Hypothalamus (tissue), 51 donors: ENCODE measurements around the gene NFAT5.
"Not testable (repeated sequence)": the region's sequence is repeated elsewhere in the genome, so short reads cannot be mapped to it uniquely, and the experiment has no call there.

Experiments used
- DNase-seq, 51 donors: peaks; one replicate each; lab custom pipeline; 2025; lab: John Stamatoyannopoulos, UW

NFAT5 gene

DNA sequence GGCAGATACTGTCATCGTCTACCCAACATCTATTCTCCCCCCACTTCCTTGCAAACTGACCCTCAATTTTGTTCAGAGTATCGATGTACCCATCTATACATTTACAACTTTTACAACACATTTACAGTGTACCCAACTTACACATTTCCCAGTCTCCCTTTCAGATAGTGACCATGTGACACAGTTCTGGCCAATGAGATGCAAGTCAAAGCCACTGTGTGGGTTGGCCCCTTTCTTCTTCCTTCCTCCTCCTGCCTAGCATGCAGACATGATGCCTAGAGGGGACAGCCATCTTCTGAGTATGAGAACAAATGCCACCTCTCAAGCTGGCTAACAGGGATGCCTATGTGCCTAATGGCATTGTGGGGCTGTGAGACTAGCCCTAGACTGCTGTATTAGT, 11.3 kb upstream of the NFAT5 start:
- no peak for DNase-seq

DNA sequence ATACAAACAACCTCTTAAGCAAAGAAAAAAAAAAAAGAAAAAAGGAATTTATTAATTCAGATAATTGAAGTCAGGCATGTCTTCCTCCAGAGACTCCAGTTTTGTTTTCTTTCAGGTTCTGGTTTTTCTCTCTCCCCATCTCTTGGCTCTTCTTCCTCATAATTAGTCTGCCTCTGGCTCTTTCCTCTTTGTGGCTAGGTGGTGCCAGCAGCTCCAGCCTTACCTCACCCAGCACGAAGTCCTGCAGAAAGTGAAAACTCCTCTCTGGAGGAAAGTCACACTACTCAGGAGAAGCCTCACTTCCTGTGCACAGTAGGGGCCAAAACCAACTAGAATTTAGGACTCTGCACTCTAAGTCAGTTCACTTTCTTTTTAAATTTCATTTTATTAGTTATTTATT, 10.3 kb upstream of the NFAT5 start:
- DNase-seq, result no peak

GRCh38 chr16:69555867-69556266, 9.9 kb upstream of the NFAT5 start:
- no peak for DNase-seq

DNA sequence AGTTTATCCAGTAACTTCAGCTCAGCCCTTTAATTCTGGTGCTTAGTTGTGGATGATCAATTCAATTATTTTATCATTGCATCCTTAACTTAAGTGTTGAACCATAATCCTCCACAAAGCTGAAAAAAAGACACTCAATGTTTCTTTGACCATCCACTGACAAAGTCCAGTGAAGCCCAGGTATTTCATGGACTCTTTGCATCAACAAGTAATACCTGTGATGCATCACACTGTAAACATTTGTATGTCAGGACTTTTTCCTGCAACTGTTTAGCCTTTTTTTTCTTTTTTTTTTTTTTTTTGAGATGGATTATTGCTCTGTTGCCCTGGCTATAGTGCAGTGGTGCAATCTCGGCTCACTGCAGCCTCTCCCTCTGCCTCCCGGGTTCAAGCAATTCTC, 6.6 kb upstream of the NFAT5 start:
- DNase-seq, result no peak

DNA sequence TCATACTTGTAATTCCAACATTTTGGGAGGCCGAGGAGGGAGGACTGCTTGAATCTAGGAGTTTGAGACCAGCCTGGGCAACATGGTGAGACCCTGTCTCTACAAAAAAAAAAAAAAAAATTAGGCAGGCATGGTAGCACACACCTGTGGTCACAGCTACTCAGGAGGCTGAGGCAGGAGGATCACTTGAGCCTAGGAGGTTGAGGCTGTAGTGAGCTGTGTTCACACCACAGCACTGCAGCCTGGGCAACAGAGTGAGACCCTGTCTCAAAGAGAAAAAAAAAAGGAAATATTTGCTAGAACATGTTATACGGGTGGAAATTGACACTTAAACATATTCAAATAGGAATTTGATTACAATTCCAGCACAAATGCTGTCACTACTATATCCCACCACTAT, 4.4 kb upstream of the NFAT5 start:
- not testable (repeated sequence) for DNase-seq

DNA sequence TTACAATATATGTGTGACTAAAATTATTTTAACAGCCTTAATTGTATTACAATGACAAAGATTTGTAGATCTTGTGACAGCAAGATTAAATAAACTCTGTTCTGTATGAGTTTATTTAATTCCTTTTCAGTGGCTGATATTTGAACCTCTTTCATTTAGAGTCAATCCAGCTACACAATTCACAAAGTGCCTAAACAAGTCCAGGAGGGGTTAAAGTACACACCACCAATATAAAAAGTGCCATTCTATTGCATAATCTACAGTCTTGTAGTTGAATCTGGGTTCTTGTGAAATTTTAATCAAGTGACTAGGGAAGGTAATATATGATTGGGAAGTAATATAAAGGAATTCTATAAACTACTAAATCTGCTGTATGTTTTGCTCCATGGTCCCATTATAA, 3.9 kb upstream of the NFAT5 start:
- DNase-seq, result no peak

DNA sequence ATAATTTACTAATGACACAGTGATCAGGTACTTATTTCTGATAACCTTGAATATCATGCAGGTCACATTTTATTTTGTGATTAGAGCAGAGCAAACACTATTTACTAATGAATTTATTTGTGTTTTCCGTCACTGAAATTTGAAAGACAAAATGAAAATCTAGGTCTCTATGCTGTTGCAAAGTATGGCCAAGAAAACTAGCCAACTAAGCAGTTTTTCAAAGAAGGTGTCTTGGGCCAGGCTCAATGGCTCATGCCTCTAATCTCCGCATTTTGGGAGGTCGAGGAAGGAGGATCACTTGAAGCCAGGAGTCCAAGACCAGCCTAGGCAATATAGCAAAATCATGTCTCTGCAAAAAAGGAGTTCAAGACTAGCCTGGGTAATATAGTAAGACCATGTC, 3.0 kb upstream of the NFAT5 start:
- DNase-seq, result no peak

GRCh38 chr16:69563605-69564580, 1.9 kb upstream of the NFAT5 start:
- DNase-seq, result peak in 1 of 51 donors; percentile 6

- peak in 2 of 51 donors; percentile 64 to 79 for DNase-seq
Observed at GRCh38 chr16:69564845-69565670, 708 bp upstream of the NFAT5 start.

DNA sequence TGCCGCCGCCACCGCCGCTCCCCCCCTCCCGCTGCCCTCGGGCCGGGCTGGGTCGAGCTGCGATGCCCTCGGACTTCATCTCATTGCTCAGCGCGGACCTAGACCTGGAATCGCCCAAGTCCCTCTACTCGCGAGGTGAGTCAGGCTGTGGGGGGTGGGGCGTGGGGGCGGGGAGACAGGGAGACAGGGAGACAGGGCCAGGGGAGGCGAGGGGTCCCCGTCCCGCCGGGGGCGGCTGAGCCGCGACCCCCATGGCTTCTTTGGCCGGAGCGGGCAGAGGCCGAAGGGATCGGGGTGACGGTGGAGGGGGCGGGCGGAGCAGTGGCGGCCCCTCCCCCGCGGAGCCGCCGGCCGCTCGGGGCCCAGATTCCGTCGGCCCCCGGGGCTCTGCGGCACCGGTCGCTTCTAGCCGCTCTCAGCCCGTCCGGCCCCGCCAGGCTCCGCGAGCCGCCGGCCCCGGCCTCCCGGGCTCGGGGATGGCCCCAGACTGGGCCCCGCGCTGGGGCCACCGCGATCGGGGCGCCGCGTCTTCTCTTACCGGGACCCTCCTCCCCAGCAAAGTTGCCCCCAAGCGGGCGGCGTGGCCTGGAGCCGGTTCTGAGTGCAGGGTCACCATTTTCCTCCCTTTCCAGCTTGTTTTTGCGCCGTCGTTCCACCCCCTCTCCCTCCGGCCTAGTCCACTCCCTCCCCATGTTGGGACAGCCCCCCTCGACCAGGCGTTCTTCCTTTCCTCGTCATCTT, 644 bp downstream of the NFAT5 start:
- DNase-seq, result peak in 44 of 51 donors; percentile 5 to 84 (median 54)

DNA sequence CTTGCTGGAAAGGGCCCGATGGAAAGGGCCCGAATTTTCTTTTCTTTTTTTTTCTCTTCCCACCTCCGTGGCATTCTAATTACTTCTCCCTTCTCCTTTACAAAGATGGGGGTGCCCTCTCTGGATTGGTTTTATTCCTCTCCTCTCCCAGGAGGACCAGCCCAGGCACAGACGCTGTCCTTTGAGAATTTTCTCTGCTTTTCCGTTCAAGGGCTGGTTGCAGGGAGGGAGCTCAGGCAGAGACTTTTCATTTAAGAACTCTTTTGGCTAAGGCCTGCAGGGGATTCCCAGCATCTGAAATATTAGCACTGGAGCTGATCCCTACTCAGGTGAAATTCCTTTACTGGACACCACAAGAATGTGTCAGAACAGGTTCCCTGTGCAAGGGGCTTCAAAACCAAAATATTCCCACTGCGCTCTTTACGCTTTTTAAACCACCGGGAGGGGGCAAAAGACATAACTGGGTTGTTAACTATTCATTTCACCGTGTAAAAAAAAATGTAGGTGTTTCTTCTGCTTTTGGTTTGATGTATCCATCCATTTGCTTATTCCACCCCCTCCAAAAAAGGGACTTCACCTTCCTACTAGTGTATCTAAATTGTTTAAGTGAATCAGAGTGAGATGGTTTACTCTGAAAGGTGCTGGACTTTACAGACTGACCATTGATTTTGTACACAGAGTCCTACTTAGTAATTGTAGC, 1.4 kb downstream of the NFAT5 start:
- DNase-seq, result peak in 14 of 51 donors; percentile 20 to 74 (median 48)

DNA sequence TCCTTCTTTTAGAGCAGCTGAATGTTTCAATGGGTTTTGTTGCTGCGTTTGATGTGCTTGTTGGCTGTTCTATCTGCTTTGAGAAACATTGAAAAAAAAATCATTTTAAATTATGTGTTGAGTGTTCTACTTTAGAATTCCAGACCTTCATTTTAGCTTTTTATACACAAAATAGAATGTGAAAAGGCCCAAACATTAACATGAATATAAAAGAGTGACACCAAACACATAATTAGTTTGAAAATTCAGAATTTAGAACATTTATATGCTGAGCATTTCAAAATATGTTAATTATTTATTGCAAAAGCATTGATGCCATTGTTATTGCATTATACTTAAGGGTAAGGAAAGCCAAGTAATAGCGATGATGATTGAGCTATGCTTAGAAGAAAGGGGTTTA, 2.9 kb downstream of the NFAT5 start:
- no peak for DNase-seq

- DNase-seq, result not testable (repeated sequence)
Observed at GRCh38 chr16:69578771-69579170, 13.0 kb downstream of the NFAT5 start.

DNA sequence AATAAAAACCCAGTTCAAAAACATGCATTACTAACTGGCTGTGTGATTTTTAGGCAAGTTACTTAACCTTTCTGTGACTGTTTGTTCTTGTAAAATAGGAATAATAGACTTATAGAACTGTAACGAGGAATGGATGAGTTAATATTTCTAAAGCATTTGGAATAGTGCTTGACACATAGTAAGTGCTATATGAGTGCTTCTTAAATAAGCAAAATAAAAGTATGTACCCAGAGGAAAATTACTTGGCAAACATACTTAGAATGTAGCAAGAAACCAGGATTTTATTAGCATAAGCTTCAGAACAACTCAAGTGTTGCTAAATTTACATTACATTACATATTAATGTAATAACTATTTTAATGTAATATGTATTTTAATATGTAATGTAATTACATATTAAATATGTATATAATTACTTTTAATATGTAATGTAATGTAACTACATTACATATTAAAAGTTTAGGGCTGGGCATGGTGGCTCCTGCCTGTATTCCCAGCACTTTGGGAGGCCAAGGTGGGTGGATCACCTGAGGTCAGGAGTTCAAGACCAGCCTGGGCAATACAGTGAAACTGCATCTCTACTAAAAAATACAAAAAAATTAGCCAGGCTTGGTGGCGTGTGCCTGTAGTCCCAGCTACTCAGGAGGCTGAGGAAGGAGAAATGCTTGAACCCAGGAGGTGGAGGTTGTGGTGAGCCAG, 14.2 kb downstream of the NFAT5 start:
- DNase-seq, result no peak

GRCh38 chr16:69581297-69581696, 15.5 kb downstream of the NFAT5 start:
- DNase-seq, result no peak

- DNase-seq, result not testable (repeated sequence)
Observed at GRCh38 chr16:69584493-69584892, 18.7 kb downstream of the NFAT5 start.

DNA sequence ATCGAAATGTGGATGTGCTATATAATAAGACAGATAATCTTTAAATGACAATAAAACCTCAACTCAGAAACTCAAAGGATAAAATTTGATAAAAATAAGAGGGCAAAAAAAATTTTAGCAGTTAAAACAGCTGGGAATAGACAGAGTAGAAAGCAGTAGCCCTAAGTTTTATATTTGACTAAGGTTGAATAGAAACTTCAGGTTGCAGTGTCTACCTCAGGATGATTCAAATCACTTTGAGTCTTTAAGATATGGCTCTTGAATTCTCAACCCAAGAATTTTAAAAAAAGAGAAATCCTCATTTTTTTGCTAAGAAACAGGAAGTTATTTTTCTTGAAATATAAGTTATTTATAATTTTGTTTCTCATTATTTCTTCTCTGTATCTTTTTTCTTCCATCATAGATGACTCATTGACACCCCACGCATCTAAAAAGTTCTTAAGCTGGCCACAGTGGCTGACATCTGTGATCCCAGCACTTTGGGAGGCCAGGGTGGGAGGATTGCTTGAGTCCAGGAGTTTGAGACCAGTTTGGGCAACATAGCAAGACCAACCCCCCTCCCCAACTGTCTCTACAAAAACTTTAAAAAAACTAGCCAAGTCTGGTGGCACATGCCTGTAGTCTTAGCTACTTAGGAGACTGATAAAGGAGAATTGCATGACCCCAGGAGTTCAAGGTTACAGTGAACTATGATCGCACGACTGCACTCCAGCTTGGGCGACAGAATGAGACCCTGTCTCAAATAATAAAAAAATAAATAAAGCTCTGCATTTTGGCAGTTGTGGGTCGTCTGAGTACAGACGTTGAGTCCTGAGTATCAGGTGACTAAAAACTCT, 23.9 kb downstream of the NFAT5 start:
- no peak for DNase-seq

DNA sequence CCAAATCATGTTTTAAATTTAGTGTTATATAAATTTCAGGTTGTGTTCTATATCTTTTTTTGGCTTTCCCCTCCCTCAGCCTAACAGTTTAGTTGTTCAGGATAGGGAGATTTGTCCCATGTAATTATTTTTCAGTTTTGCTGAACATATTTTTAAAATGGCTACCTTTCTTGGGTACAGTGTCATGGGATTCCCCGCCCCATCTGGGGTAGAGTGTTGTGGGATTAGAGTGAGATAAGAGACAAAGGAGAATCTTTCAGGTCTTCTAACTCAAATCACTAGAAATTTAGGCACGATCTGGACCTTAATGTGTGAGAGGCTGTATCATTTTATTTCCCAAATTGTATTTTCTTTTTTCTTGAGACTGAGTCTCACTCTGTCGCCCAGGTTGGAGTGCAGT, 24.8 kb downstream of the NFAT5 start:
- DNase-seq, result no peak
